Ascending aorta (tissue), 2 donors: ENCODE data around the gene UBE2Z. TPM values are rescaled to one million over a fixed set of nuclear protein-coding genes. Genes with fewer than 3 reads are reported as not detected.

Experiments used
- DNase-seq, 2 donors: peaks; one replicate each; pipeline ENCODE4 v3.0.0-alpha.2; 2019; ENCODE audit warnings: low spot score in 2 of 2
- H3K27ac ChIP-seq, 2 donors: fragments of 200-600 bp; sonication (generic); one replicate each; pipeline ENCODE4 v1.5.1; 2016 to 2017; ENCODE audit warnings: mild to moderate bottlenecking in 1 of 2
- H3K27me3 ChIP-seq: fragments of 200-600 bp; sonication (generic); one replicate; pipeline ENCODE4 v1.5.1; 2017
- H3K36me3 ChIP-seq, 2 donors: fragments of 200-600 bp; sonication (generic); one replicate each; pipeline ENCODE4 v1.5.1; 2016
- H3K4me1 ChIP-seq, 2 donors: fragments of 200-600 bp; sonication (generic); one replicate each; pipeline ENCODE4 v1.5.1; 2016 to 2017; ENCODE audit warnings: mild to moderate bottlenecking in 1 of 2
- H3K4me3 ChIP-seq, 2 donors: fragments of 200-600 bp; sonication (generic); one replicate each; pipeline ENCODE4 v1.5.1; 2016 to 2017; ENCODE audit warnings: mild to moderate bottlenecking in 1 of 2
- H3K9me3 ChIP-seq, 2 donors: fragments of 200-600 bp; sonication (generic); one replicate each; pipeline ENCODE4 v1.5.1; 2016
- intact Hi-C: fragments of 100-400 bp; cut with DNase I; formaldehyde crosslinking; loops from one replicate; pipeline ENCODE4 v1.15.1; 2023
- total RNA-seq: library from RNA; depleted of rRNA; stranded (reverse); fragments of >200 nt; gene quantifications from one replicate; pipeline ENCODE4 v1.1.0, GENCODE V29; 2016
- TF ChIP-seq, protein P1 (sequence below), 3 experiments: fragments of 200-600 bp in 2 of 3; fragments of 450-650 bp in 1 of 3; sonication (generic) in 2 of 3; IDR thresholded peaks; one replicate each; pipeline ENCODE4 v1.5.1; 2016 to 2019; ENCODE audit warnings: antibody characterized with exemption in 3 of 3, mild to moderate bottlenecking in 1 of 3, moderate library complexity in 1 of 3

The UBE2Z gene
- total RNA-seq, 1 donor from 2014 or later, result 68.8 TPM

DNA sequence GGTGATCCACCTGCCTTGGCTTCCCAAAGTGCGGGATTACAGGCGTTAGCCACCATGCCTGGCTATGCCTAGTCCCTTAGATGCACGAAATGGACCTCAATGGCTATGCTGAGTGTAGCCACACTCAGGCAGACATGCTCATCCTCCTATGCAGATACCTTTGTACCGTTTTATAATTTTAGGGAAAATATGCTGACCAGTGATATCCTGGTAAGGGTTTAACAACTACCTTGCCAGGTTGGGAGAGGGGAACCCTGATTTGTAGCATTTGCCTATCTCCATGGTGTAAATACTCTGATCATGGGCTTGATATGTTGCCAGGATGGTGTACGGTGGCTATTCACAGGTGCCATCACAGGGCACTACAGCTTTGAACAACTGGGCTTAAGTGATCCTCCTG lies 43.4 kb downstream of the UBE2Z start:
- DNase-seq, result no peak
- Histone ChIP-seq H3K36me3 (no peaks in the 10 kb centered on the region), H3K4me1 (no peaks in the 10 kb centered on the region), H3K4me3 (no peak overlapping the region), H3K27ac (no peak overlapping the region), H3K27me3 (no peaks in the 10 kb centered on the region), H3K9me3 (no peaks in the 10 kb centered on the region)
- TF ChIP-seq, protein P1, sequence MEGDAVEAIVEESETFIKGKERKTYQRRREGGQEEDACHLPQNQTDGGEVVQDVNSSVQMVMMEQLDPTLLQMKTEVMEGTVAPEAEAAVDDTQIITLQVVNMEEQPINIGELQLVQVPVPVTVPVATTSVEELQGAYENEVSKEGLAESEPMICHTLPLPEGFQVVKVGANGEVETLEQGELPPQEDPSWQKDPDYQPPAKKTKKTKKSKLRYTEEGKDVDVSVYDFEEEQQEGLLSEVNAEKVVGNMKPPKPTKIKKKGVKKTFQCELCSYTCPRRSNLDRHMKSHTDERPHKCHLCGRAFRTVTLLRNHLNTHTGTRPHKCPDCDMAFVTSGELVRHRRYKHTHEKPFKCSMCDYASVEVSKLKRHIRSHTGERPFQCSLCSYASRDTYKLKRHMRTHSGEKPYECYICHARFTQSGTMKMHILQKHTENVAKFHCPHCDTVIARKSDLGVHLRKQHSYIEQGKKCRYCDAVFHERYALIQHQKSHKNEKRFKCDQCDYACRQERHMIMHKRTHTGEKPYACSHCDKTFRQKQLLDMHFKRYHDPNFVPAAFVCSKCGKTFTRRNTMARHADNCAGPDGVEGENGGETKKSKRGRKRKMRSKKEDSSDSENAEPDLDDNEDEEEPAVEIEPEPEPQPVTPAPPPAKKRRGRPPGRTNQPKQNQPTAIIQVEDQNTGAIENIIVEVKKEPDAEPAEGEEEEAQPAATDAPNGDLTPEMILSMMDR (IDR thresholded peaks at IDR 0.05), result no peak
- intact Hi-C loops, result loop anchor here (10.0 kb wide), 1 partner anchor 83 kb away; no protein-coding TSS in a partner anchor

DNA sequence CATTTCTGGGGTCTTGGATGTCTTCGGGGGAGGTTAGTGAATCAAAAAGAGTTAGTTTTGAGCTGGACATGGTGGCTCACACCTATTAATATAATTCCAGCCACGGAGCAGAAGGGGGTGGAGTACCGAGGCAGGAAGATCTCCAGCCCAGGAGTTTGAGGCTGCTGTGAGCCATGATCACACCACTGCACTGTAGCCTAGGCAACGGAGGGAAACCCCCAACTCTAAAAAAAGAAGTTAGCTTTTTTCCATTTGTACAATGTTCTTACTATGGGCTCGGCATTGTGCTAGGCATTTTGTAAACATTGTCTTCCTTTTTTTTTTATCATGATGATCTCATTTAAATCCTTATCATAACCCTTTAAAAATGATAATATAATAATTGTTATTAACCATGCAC lies 44.7 kb downstream of the UBE2Z start:
- TF ChIP-seq, protein P1 (IDR thresholded peaks at IDR 0.05), result no peak
- Histone ChIP-seq H3K36me3 (no peaks in the 10 kb centered on the region), H3K27ac (no peak overlapping the region), H3K27me3 (no peaks in the 10 kb centered on the region), H3K4me3 (no peak overlapping the region), H3K4me1 (no peaks in the 10 kb centered on the region), H3K9me3 (no peaks in the 10 kb centered on the region)
- intact Hi-C loops, result loop anchor here (10.0 kb wide), 1 partner anchor 82 kb away; no protein-coding TSS in a partner anchor
- DNase-seq, result no peak

DNA sequence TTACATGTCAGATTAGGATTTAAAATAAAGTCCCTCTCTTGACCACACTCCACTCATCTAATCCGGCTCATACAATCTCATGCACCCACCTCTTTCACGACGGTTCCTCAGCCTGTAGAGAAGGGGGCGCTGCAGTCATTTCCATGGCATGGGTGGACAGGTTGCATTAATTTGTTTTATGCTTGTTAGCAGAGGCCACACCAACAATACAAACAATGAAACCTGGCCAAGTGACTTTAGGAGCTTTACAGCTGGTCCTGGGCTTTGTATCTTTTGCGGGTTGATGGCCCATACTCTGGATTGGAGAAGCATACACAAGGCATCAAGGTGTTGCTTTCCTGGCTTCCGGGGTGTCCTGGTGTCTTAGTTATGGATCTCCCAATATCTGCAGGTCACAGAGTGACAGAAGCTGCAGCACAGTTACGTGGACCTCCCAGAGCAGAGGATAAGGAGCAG lies 46.1 kb downstream of the UBE2Z start:
- TF ChIP-seq, protein P1 (IDR thresholded peaks at IDR 0.05), result peak in 1 of 3 experiments; percentile 5
- no peak overlapping the region for H3K4me3 ChIP-seq
- H3K27ac ChIP-seq, result no peak overlapping the region
- no peaks in the 10 kb centered on the region for H3K4me1 ChIP-seq
- no peaks in the 10 kb centered on the region for H3K27me3 ChIP-seq
- intact Hi-C loops, result loop anchor here (10.0 kb wide), 1 partner anchor 80 kb away; no protein-coding TSS in a partner anchor
- H3K9me3 ChIP-seq, result no peaks in the 10 kb centered on the region
- no peak for DNase-seq
- no peaks in the 10 kb centered on the region for H3K36me3 ChIP-seq

DNA sequence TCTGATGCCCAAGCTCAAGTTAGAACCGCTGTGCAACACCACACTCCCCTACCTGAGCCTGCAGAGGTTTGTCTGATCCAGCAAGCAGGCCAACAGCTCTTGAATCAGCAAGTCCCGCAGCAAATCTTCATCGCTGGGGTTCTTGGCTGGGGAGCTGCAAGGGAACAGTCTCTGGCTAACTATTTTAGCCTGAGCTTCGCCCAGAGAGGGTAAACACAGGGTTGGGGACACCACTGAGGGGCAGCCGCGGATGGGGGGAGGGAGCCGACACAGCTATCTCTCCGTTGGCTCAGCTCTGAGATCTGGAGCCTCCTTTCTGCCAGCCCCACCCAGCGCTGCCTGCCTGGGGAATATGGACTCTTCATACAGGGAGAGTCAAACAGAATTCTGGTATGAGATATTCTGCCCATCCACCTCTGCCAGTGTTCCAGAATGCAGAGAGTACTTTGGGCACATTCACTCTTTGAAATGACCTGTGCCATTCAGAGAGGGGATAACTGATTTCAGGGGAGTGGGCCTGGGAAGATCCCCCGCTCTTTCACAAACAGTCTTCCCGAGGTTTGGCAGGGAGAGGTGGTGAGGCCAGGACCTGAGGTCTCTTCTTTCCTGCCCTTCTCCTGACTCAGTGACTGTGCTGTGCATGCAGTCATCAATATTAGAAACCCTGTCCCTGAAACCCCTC lies 52.8 kb downstream of the UBE2Z start:
- Histone ChIP-seq H3K9me3 (no peaks in the 10 kb centered on the region), H3K4me3 (no peak overlapping the region), H3K36me3 (no peaks in the 10 kb centered on the region), H3K27ac (no peak overlapping the region), H3K4me1 (no peaks in the 10 kb centered on the region), H3K27me3 (no peaks in the 10 kb centered on the region)
- intact Hi-C loops, result no loop called here
- TF ChIP-seq, protein P1 (IDR thresholded peaks at IDR 0.05), result no peak
- no peak for DNase-seq

DNA sequence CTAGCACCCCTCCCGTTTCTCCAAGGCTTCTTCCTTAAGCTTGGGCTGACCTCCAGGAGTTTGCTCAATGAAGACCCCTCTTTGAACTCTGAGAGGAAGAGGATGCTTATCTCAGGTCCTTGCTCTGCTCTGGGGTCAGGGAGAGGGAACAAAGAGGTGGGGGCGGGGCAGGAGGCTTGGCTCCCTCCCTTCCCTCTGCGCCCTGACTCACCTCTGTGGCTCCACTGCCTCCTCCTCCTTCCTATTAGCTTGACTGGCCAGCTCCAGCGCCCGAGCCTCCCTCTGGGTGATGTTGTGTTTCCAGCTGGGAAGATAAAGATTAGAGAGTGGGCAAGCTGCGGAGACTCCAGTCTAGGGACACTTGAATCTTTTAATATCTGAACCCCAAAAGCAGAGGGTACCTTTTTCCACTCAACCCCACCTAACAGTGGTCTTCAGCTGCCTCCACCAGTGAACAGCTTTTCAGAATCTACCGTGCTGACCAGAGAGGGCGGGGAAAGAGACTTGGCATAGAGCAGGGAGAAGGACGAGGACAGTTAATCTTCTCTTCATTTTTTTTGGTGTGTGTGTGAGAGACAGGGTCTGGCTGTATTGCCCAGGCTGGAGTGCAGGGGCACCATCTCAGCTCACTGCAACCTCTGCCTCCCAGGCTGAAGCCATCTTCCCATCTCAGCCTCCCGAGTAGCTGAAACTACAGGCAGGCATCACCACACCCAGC lies 53.5 kb downstream of the UBE2Z start:
- no peaks in the 10 kb centered on the region for H3K27me3 ChIP-seq
- TF ChIP-seq, protein P1 (IDR thresholded peaks at IDR 0.05), result no peak
- DNase-seq, result no peak

More for the DNA sequence above, 53.5 kb downstream of the UBE2Z start:
- no peaks in the 10 kb centered on the region for H3K9me3 ChIP-seq
- H3K4me3 ChIP-seq, result no peak overlapping the region
- intact Hi-C loops, result no loop called here
- no peaks in the 10 kb centered on the region for H3K36me3 ChIP-seq
- no peaks in the 10 kb centered on the region for H3K4me1 ChIP-seq
- H3K27ac ChIP-seq, result no peak overlapping the region
